GM23248 (cell line): Measurements from ENCODE around the gene TEDDM1. TPM values are rescaled to one million over a fixed set of nuclear protein-coding genes. Genes with fewer than 3 reads are reported as not detected.

Experiments used
- DNase-seq: peaks from one replicate; pipeline ENCODE4 v3.0.0-alpha.2; 2015
- H2AFZ ChIP-seq: fragments of 200-600 bp; sonication (generic); 2 replicates; pipeline ENCODE4 v1.6.1; 2016; ENCODE audit warnings: antibody characterized with exemption
- H3F3A ChIP-seq: fragments of 200-600 bp; sonication (generic); 2 replicates; pipeline ENCODE4 v1.6.1; 2016; ENCODE audit warnings: mild to moderate bottlenecking, antibody characterized with exemption, mixed run types; ENCODE audit not compliant: insufficient read depth
- H3K27ac ChIP-seq: fragments of 200-600 bp; sonication (generic); 2 replicates; pipeline ENCODE4 v1.5.1; 2016; ENCODE audit warnings: mild to moderate bottlenecking
- H3K27me3 ChIP-seq: fragments of 200-600 bp; sonication (generic); replicated peaks from 2 replicates; pipeline ENCODE4 v1.6.1; 2016; ENCODE audit warnings: mild to moderate bottlenecking; ENCODE audit not compliant: insufficient read depth
- H3K36me3 ChIP-seq: fragments of 200-600 bp; sonication (generic); 2 replicates; pipeline ENCODE4 v1.6.1; 2016; ENCODE audit warnings: low read depth, mild to moderate bottlenecking
- H3K4me1 ChIP-seq: fragments of 200-600 bp; sonication (generic); 2 replicates; pipeline ENCODE4 v1.6.1; 2016; ENCODE audit warnings: mild to moderate bottlenecking; ENCODE audit not compliant: insufficient read depth
- H3K4me2 ChIP-seq: fragments of 200-600 bp; sonication (generic); one replicate; pipeline ENCODE4 v1.6.1; 2016; ENCODE audit warnings: mild to moderate bottlenecking; ENCODE audit not compliant: unreplicated experiment
- H3K4me3 ChIP-seq: fragments of 200-600 bp; sonication (generic); 2 replicates; pipeline ENCODE4 v1.5.1; 2016; ENCODE audit warnings: mild to moderate bottlenecking
- H3K79me2 ChIP-seq: fragments of 200-600 bp; sonication (generic); 2 replicates; pipeline ENCODE4 v1.6.1; 2016; ENCODE audit warnings: mild to moderate bottlenecking; ENCODE audit not compliant: insufficient read depth
- H3K9ac ChIP-seq: fragments of 200-600 bp; sonication (generic); 2 replicates; pipeline ENCODE4 v1.6.1; 2016; ENCODE audit warnings: mild to moderate bottlenecking
- H3K9me2 ChIP-seq: fragments of 200-600 bp; sonication (generic); 2 replicates; pipeline ENCODE4 v1.6.1; 2016; ENCODE audit warnings: mixed run types, mild to moderate bottlenecking, moderate library complexity; ENCODE audit not compliant: insufficient read depth
- H3K9me3 ChIP-seq: fragments of 200-600 bp; sonication (generic); one replicate; pipeline ENCODE4 v1.6.1; 2017; ENCODE audit warnings: low read depth
- H4K20me1 ChIP-seq: fragments of 200-600 bp; sonication (generic); 2 replicates; pipeline ENCODE4 v1.6.0; 2016; ENCODE audit not compliant: insufficient read depth
- EZH2 ChIP-seq: fragments of 200-600 bp; sonication (generic); IDR thresholded peaks from 2 replicates; pipeline ENCODE4 v1.6.1; 2018; ENCODE audit warnings: antibody characterized with exemption, mild to moderate bottlenecking; ENCODE audit not compliant: insufficient read depth, poor library complexity, severe bottlenecking
- EZH2phosphoT487 ChIP-seq: fragments of 200-600 bp; sonication (generic); IDR thresholded peaks from 2 replicates; pipeline ENCODE4 v1.6.1; 2018; ENCODE audit warnings: antibody characterized with exemption, moderate library complexity, mild to moderate bottlenecking, low read depth; ENCODE audit not compliant: insufficient read depth
- WGBS, 2 experiments: methylation state at CpG; one replicate each; pipeline ENCODE4 v1.1.6; 2015 to 2017; ENCODE audit warnings: low lambda C conversion rate in 2 of 2, low coverage in 1 of 2; ENCODE audit errors: missing lambda C conversion rate in 2 of 2; 5-methylcytosine and 5-hydroxymethylcytosine counted together
- in situ Hi-C: fragments of 300-500 bp; cut with MboI; formaldehyde crosslinking; loops from 2 replicates; pipeline ENCODE4 v1.15.0; 2020
- polyA plus RNA-seq: library from polyadenylated mRNA; unstranded; fragments of >200 nt; fragmentation: Nextera tagmentation; extraction: Ambion mirVana; gene quantifications from 2 replicates; pipeline ENCODE4 v1.2.1, GENCODE V29; 2016
- total RNA-seq: library from RNA; depleted of rRNA; stranded (reverse); fragments of >200 nt; shearing (Covaris generic); gene quantifications from 2 replicates; pipeline ENCODE4 v1.2.3, GENCODE V29; 2014

Gene TEDDM1
- total and polyA plus RNA-seq, 2 experiments from 2014 or later: not detected

- Histone ChIP-seq H3K9me3 (no peaks in the 10 kb centered on the region), H3K27me3 (peaks cover 9% of the 10 kb centered on the region; the same call in 1 of the 2 replicates), H3F3A (no peaks in the 10 kb centered on the region), H3K79me2 (no peaks in the 10 kb centered on the region), H3K27ac (no peak overlapping the region), H3K4me2 (peak overlapping the region; percentile 39), H3K9ac (no peak overlapping the region), H3K36me3 (no peaks in the 10 kb centered on the region), H3K9me2 (no peaks in the 10 kb centered on the region), H3K4me3 (no peak overlapping the region), H3K4me1 (no peaks in the 10 kb centered on the region), H4K20me1 (no peaks in the 10 kb centered on the region), H2AFZ (peak overlapping the region; percentile 28; the same call in 1 of the 2 replicates)
- whole genome bisulfite sequencing, 2 experiments: 0 to 1% methylated on average over 3 of the region's 3 CpGs
- in situ Hi-C loops: loop anchor here (5.0 to 10.0 kb wide), 2 partner anchors 149 to 336 kb away; no protein-coding TSS in a partner anchor
- TF ChIP-seq EZH2: no peak
- TF ChIP-seq EZH2phosphoT487: no peak
- peak; percentile 67 for DNase-seq
Observed at GRCh38 chr1:182446033-182446669, 45.7 kb upstream of the TEDDM1 start.

GRCh38 chr1:182444497-182444896, 44.0 kb upstream of the TEDDM1 start:
- Histone ChIP-seq H2AFZ (no peak overlapping the region), H3K9me2 (no peaks in the 10 kb centered on the region), H3K4me3 (no peak overlapping the region), H3K79me2 (no peaks in the 10 kb centered on the region), H4K20me1 (no peaks in the 10 kb centered on the region), H3K36me3 (no peaks in the 10 kb centered on the region), H3K9me3 (no peaks in the 10 kb centered on the region), H3F3A (no peaks in the 10 kb centered on the region), H3K9ac (no peak overlapping the region), H3K27me3 (peaks cover 7% of the 10 kb centered on the region; the same call in 1 of the 2 replicates), H3K4me1 (no peaks in the 10 kb centered on the region), H3K4me2 (no peak overlapping the region), H3K27ac (no peak overlapping the region)
- no peak for TF ChIP-seq EZH2phosphoT487
- TF ChIP-seq EZH2: no peak
- peak; percentile 7 for DNase-seq
- WGBS, 2 experiments: 43 to 70% methylated on average over 4 of the region's 4 CpGs
- in situ Hi-C loops: loop anchor here (10.0 kb wide), 1 partner anchor 150 kb away; no protein-coding TSS in a partner anchor

GRCh38 chr1:182442333-182442732, 41.9 kb upstream of the TEDDM1 start:
- Histone ChIP-seq H3K9me3 (no peaks in the 10 kb centered on the region), H3F3A (no peaks in the 10 kb centered on the region), H3K9me2 (no peaks in the 10 kb centered on the region), H3K27ac (no peak overlapping the region), H3K27me3 (no peaks in the 10 kb centered on the region), H2AFZ (no peak overlapping the region), H3K36me3 (no peaks in the 10 kb centered on the region), H3K4me1 (no peaks in the 10 kb centered on the region), H3K4me2 (no peak overlapping the region), H3K4me3 (no peak overlapping the region), H3K9ac (no peak overlapping the region), H4K20me1 (no peaks in the 10 kb centered on the region), H3K79me2 (no peaks in the 10 kb centered on the region)
- in situ Hi-C loops: loop anchor here (10.0 kb wide), 1 partner anchor 152 kb away; no protein-coding TSS in a partner anchor
- 50% methylated on average over 1 of the region's 1 CpG for WGBS, 2 experiments
- DNase-seq: no peak
- TF ChIP-seq EZH2phosphoT487 (no peak), EZH2 (no peak)

DNA sequence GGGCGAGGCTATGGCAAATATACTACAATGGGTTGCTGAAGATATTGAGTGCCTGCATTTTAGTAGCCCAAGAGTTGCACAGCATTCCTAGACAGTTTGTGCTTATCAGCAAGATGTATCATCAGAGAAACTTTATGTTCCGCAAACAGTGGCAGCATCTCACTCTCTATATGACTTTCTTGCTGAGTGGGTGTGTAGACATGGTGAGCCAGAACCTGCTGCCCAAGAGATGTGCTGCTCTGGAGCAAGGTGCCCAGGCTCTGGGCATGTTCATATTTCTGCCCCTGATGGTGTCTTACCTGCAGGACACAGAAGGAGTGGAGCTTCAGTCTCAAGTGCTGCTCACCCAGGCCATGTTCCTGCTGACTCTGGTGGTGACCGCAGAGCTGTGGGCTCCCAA, 41.3 kb upstream of the TEDDM1 start:
- Histone ChIP-seq H3K36me3 (no peaks in the 10 kb centered on the region), H3K9me3 (no peaks in the 10 kb centered on the region), H3K4me3 (no peak overlapping the region), H3K27ac (no peak overlapping the region), H3K79me2 (no peaks in the 10 kb centered on the region), H3K9ac (no peak overlapping the region), H4K20me1 (no peaks in the 10 kb centered on the region), H2AFZ (no peak overlapping the region), H3K4me2 (no peak overlapping the region), H3F3A (no peaks in the 10 kb centered on the region), H3K27me3 (no peaks in the 10 kb centered on the region), H3K9me2 (no peaks in the 10 kb centered on the region), H3K4me1 (no peaks in the 10 kb centered on the region)
- WGBS, 2 experiments: 68 to 75% methylated on average over 3 of the region's 3 CpGs
- in situ Hi-C loops: loop anchor here (10.0 kb wide), 1 partner anchor 153 kb away; no protein-coding TSS in a partner anchor
- no peak for DNase-seq
- TF ChIP-seq EZH2 (no peak), EZH2phosphoT487 (no peak)
